GM15510 (cell line): ENCODE results near the gene GLA.
A peak's percentile ranks its signal among the peaks of the same experiment; 100 is the strongest.

Source experiments
- POLR2A ChIP-seq: IDR thresholded peaks from 3 replicates; pipeline ENCODE4 v1.6.1; 2011; ENCODE audit warnings: borderline replicate concordance; ENCODE audit not compliant: insufficient read length; ENCODE audit errors: extremely low read depth

GLA gene

DNA sequence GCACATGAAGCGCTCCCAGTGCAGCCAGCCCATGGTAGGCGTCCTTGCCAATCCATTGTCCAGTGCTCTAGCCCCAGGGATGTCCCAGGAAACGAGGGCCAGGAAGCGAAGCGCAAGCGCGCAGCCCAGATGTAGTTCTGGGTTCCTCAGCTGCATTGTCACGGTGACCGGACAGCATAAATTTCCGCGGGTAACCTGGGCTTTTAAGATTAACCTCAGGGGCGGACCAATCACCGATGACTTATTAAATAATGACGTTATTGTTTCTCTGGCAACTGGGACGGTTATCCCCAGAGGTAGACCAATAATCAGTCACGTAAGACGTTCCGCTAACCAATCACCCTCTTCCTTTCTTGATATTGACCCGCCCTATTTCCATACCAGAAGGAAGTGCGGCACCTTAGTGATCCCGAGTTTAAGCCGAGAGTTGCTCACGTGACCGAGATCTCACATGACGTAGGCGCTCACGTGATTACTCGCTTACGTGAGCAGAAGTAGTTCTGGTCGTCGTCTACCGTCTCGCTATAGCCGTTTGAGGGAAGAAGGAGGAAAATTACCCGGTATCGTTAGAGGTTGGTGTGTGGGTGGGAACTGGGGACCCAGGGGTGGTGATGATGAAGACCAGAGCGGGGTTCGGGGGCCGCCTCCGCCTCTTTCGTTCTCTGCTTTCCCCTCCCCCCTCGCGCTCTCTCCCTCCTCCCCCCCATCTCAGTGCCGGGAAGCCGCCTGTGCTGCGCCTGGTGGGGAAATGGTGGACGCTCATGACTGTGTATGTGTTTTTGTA, at the start of gene GLA, which contains the start of gene HNRNPH2:
Gene GLA, minus strand, starts transcription at position 178 of the 784 bp plus-strand sequence. Its CDS starts 22 bp downstream, at position 156.
Gene HNRNPH2, plus strand, starts transcription at position 475 of the 784 bp plus-strand sequence. CDS start 3,767 bp downstream, outside the sequence.
- peak; percentile 59 for TF ChIP-seq POLR2A

DNA sequence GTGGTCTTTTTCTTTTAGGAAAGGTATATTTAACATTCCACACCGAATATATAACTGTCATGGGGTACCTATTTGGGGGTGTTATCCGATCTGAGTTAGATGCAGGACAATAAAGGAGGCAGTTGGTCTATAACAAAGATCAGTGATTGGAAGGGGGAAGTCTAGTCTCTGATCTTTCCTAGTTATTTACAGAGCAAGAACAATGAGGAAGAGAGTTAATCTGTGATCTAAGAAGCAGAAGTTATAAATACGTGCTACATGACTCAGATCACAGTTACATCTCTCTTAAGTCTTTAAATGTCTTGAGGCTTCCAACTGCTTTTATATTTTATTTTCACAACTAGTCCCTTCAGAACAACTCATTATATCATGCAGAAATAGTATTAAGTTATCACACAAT, 44.3 kb upstream of the GLA start:
- TF ChIP-seq POLR2A = no peak

DNA sequence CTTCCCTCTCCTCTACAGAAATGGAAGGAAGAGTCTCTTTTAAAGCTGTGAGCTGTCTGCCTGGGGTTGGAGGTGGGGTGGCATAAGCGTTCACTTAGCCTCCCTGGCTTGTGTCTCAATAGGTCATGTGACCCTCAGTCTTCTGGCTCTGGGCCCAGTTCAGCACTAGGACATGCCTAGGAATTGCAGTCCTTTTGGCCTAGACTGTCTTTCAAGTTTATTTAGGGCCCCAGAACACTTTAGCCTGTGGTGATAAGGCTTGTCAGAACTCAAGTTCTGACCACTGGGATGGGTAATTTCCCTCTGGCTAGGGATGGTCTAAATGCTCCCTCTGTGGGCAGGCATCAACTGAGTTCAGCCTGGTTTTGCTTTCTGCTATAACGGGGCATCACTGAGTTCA, 43.2 kb upstream of the GLA start:
- TF ChIP-seq POLR2A = no peak

DNA sequence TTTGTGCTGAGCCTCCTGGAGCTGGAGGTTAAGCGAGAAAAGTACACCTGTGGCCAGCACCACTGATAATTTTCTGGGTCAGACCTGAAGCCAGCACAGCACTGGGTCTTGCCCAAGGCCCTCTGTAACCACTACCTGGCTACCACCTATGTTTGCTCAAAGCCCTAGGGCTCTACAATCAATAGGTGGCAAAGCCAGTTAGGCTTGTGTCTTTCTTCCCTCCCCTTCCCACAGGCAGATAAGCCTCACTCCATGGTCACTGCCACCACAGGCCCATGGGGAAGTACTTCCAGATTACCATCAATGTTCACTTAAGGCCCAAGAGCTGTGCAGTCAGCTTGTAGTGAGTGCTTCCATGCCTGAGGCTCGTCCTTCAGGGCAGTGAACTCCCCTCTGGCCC, 42.4 kb upstream of the GLA start:
- no peak for TF ChIP-seq POLR2A

DNA sequence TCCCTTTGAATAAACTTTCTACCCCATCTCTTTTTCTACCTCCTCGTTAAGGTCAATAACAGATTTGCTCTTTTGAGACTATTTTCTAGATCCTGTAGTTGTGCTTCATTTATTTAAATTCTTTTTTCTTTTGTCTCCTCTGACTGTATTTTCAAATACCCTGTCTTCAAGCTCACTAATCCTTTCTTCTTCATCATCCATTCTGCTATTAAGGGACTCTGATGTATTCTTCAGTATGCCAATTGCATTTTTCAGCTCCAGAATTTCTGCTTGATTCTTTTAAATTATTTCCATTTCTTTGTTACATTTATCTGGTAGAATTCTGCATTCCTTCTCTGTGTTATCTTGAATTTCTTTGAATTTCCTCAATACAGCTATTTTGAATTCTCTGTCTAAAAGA, 41.6 kb upstream of the GLA start:
- TF ChIP-seq POLR2A = no peak

DNA sequence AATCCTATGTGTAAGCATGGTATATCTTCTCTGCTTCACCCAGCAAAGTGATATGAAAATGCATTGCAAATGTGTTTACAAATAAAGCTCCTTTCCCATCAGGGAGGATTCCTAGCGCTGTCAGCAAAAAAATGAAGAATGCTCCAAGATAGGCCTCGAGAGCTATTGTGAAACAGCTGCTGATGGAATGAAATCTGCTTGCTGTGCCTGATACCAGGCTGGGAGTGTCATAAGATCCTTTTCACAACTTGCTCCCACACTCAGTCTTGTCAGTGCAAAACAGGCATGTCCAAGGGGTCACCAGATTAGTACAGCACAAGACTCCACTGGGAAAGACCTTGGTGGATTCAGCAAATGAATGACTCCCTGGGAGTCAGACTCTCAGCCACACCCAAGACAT, 34.4 kb upstream of the GLA start:
- no peak for TF ChIP-seq POLR2A

DNA sequence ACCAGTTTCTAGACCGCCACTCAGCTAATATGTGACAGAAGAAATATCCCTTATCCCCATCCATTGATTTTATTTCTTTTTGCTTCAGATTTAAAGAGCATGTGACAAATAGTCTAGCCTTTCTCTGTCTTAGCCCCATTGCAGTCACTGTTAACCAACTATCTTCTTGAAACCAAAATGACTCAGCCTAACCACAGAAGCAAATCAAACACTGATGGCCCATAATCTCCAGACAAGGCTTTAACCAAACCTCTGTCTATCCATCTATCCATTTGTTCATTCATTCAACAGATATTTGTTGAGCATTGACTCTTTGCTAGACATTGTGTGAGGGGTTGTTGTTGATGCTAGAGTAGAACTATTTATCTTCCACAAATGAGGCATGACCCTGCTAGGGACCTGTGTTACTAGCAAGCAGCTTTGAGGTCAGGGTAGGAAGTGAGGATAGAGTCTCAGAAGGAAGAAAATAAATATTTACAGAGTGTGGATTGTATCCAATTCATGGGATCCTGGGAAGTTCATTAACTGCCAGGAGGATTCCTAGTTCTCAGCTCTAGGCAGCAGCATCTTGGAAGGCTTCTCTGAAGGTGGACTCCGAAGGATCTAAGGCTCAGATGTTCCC, 22.8 kb upstream of the GLA start:
- no peak for TF ChIP-seq POLR2A

DNA sequence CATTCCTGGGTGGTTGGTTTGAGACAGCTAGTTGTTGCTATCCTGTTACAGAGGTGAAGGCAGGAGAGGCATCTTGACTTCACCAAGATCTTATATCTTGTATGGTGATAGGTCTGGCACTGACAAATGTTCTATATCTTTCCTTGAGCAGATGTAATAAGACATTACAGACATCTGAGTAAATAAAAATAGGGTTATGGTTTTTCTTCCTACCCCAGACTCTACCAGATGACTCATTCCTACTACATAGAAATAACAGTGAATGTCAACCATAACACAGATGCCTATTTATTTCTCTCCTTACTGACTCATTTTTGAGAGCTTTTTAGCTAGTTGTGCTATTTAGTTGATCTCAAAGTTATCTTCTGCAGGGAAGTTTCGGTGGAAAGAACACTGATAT, 22.2 kb upstream of the GLA start:
- TF ChIP-seq POLR2A = no peak

DNA sequence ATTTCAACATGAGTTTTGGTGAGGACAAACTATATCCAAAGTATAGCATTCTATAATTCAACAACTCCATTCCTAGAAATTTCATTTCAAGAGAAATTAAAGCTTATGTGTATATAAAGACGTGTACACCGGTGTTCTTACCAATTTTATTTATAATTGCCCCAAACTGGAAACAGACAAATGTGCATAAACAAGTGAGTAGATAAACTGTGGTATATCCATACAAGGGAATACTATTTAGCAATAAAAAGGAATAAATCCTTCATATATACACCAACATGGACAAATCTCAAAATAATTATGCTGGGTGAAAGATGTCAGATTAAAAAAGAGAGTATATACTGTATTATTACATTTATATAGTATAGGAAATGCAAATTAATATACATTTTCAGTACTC, 20.2 kb upstream of the GLA start:
- no peak for TF ChIP-seq POLR2A

DNA sequence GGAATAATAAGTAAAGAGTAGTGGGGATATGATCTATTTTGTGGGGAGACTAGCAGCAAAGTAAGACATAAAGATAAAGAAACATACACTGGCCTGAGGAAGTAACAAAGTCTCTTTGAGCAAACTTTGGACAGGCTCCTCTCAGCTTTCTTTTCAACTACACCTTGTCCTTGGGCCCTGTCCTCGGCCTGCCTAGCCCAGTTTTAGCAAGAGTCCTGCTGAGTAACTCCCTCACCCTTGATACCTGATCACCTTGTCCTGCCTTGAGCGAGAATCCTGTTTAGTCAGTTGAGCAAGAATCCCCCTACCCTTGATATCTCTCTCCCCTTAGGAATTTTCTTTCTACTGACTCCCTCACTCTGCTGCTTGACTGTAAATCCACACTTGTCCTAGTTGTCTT, 11.8 kb upstream of the GLA start:
- no peak for TF ChIP-seq POLR2A

DNA sequence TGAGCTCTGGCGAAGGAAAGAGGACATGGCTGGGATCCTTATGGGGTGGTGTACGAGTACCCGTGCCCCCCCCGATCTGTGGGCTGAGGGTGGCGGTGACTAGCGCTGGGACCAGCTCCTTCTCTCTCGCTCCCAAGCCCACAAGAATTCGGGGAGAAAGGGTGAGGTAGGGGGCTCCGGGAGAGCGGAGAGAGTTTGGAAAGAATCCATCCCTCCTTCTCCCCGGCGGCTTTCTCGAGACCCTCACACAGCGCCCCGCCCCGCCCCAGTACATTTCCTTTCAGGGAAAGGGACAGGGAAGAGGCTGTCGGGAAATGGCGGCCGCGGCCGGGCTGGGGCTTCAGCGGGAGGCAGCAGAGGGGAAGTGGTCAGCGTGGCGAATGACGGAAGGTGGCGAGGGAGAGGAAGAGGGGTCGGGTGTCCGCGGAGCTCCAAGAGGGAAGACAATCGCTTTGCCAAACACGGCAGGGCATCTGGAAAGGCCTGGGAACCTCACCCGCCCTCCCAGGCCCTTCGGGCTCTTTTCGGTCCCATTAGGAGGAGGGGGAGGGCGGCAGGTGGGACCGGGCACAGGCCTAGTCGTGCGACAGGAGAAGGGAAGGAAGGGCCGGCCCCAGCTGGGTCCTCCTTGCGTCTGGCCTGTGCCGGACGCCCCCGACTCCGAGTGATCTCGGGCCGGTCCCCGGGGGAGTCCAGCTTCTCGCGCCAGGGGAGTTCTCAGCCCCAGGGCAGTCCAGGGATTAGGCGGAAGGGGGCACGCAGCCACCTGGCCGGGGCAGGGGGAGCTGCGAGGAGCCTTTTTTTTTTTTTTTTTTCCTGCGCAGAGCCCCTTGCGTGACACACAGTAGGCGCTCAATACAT, 10.5 kb upstream of the GLA start:
- TF ChIP-seq POLR2A = peak; percentile 13

DNA sequence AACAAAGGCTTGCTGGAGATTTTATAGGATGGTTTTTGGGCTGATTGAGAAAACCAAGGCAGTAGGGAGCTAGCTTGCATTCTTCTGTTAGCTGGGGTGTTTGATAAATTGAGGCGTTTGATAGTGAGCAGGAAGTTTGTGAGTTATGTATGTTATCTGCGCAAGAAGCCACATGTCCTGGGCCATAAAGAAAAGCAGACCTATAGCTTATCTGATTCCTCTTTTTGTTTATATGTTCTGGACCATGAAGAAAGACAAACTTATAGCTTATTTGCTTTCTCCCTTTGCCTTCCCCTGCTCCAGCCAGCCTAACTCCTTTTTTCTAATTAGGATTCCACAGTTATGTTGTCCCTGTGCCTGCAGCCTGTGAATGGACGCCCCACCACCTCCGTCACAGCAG, 9.5 kb upstream of the GLA start:
- TF ChIP-seq POLR2A = no peak

DNA sequence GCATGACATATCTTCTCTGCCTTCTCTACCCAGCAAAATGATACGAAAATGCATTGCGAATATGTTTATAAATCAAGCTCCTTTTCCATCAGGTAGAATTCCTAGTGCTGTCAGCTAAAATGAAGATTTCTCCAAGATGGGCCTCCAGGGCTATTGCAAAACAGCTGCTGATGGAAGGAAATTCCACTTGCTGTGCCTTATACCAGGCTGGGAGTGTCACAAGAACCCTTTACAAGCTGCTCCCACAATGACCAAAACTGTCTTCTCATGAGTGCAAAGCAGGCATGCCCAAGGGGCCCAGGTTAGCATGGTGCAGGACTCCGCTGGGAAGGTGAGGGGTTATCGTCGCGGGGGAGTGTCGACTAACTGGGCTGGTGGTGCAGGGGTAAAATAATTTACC, 9.0 kb upstream of the GLA start:
- TF ChIP-seq POLR2A = no peak

DNA sequence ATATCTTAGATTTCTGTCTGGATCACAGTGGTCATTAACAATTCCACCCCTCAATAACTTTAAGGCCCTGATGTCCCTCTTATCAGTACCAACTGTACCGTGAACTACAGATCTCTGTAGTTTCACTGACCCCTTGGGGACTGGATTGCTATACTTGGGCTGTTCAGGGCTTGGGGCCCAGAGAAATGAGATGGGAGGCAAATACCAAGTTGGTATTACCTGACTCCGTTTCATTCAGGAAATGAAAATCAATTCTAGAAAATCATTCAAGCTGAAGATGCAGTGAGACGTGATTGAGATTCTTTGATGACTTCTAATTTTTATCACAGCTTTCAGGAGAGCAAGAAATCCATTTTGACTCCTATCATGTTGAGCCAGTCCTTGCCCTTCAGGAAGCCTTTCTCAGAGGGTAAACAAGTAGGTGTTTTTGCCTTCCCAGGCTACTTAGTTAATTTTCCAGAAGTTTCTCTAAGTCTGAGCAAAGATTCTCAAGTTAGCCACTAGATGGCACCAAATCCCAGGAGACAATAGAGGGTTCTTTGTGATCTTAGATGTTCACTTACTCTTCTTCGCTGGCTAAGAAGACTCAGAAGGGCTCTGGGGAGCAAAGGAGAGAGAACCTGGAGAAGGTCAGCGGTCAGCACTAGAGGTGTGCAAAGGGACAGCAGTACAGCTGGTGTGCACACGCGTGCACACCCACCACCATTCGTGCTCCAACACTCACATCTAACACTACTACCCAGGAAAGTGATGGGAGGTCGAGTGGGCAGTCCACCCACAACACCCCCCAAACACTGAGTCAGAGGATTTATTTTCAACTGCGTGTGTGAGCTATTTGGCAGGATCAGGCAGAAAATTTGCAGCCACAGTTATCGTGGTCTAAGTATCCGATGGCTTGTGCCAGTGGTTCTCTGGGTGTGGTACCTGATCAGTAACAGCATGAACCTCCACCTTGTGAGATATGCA, 7.7 kb upstream of the GLA start:
- TF ChIP-seq POLR2A = no peak
